HEK293T (cell line): ENCODE results near the gene KCNQ1.

Source experiments
- ARNT ChIP-seq: fragments of 450-650 bp; IDR thresholded peaks from 2 replicates; pipeline ENCODE4 v1.6.1; 2017; ENCODE audit warnings: mild to moderate bottlenecking
- BHLHE40 ChIP-seq: fragments of 450-650 bp; IDR thresholded peaks from 2 replicates; pipeline ENCODE4 v1.6.1; 2016; ENCODE audit warnings: mild to moderate bottlenecking, moderate library complexity, borderline replicate concordance
- FOXA1 ChIP-seq: fragments of 450-650 bp; IDR thresholded peaks from 2 replicates; pipeline ENCODE4 v1.6.1; 2016; ENCODE audit warnings: mild to moderate bottlenecking
- FOXK2 ChIP-seq: fragments of 450-650 bp; IDR thresholded peaks from 2 replicates; pipeline ENCODE4 v1.6.1; 2016; ENCODE audit warnings: mild to moderate bottlenecking
- FOXM1 ChIP-seq: fragments of 450-650 bp; IDR thresholded peaks from 2 replicates; pipeline ENCODE4 v1.6.1; 2017; ENCODE audit warnings: mild to moderate bottlenecking, borderline replicate concordance
- HDGF ChIP-seq: fragments of 450-650 bp; IDR thresholded peaks from 2 replicates; pipeline ENCODE4 v1.6.1; 2017; ENCODE audit warnings: antibody characterized with exemption, borderline replicate concordance
- L3MBTL2 ChIP-seq: fragments of 450-650 bp; conservative IDR thresholded peaks from 2 replicates; pipeline ENCODE4 v1.6.1; 2016; ENCODE audit warnings: mild to moderate bottlenecking
- LEF1 ChIP-seq: fragments of 450-650 bp; IDR thresholded peaks from 2 replicates; pipeline ENCODE4 v1.6.1; 2017; ENCODE audit warnings: mild to moderate bottlenecking, borderline replicate concordance
- SP1 ChIP-seq: fragments of 450-650 bp; IDR thresholded peaks from 2 replicates; pipeline ENCODE4 v1.6.1; 2017
- SUZ12 ChIP-seq: fragments of 450-650 bp; IDR thresholded peaks from 2 replicates; pipeline ENCODE4 v1.6.1; 2016; ENCODE audit warnings: mild to moderate bottlenecking
- TARDBP ChIP-seq: fragments of 450-650 bp; IDR thresholded peaks from 2 replicates; pipeline ENCODE4 v1.6.1; 2016
- ZNF384 ChIP-seq: fragments of 450-650 bp; IDR thresholded peaks from 2 replicates; pipeline ENCODE4 v1.6.1; 2016
- TF ChIP-seq, protein P1 (sequence below): fragments of 450-650 bp; IDR thresholded peaks from 2 replicates; pipeline ENCODE4 v1.6.1; 2016

DNA sequence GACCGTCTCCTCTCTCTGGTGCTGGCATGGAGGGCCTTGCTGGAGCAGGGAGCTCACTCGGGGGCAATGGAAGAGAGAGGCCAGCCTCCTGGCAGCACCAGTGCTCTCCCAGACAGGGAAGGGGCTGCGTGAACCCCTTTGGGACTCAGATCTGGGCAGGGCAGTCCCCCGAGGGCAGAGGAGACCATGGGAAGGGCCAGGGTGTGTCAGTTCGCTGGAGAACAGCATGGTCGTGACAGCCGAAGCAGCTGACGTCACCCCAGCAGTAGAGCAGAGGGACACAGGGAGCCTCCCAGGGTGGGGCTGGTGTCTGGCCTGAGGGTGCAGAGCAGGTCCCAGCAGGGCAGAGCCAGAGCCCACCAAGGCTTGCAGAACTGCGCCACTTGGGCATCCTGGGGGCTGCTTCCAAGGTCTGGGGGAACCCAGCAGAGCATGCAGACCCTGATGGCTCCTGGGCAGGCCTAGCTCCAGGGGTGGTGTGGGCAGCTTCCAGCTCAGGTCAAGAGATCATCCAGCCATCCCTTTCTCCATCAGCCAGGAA lies 326.0 kb downstream of the KCNQ1 start:
- TF ChIP-seq, protein P1, sequence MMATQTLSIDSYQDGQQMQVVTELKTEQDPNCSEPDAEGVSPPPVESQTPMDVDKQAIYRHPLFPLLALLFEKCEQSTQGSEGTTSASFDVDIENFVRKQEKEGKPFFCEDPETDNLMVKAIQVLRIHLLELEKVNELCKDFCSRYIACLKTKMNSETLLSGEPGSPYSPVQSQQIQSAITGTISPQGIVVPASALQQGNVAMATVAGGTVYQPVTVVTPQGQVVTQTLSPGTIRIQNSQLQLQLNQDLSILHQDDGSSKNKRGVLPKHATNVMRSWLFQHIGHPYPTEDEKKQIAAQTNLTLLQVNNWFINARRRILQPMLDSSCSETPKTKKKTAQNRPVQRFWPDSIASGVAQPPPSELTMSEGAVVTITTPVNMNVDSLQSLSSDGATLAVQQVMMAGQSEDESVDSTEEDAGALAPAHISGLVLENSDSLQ = no peak
- no peak for TF ChIP-seq HDGF
- TF ChIP-seq FOXM1 = no peak
- TF ChIP-seq FOXA1 = no peak
- TF ChIP-seq ARNT = no peak
- no peak for TF ChIP-seq L3MBTL2
- no peak for TF ChIP-seq ZNF384
- TF ChIP-seq FOXK2 = no peak
- no peak for TF ChIP-seq BHLHE40
- TF ChIP-seq SUZ12 = no peak
- no peak for TF ChIP-seq LEF1
- no peak for TF ChIP-seq TARDBP
- no peak for TF ChIP-seq SP1
